Activated CD4-positive, alpha-beta T cell treated with anti-CD3 and anti-CD28 coated beads for 4 hours (primary cell): ENCODE measurements around the gene PTGER3.

Experiments
- DNase-seq, 2 donors: peaks; one replicate each; pipeline ENCODE4 v3.0.0-alpha.2; 2020

The PTGER3 gene

GRCh38 chr1:71049951-71050598 lies 2.5 kb upstream of the PTGER3 start:
- DNase-seq, result no peak

DNA sequence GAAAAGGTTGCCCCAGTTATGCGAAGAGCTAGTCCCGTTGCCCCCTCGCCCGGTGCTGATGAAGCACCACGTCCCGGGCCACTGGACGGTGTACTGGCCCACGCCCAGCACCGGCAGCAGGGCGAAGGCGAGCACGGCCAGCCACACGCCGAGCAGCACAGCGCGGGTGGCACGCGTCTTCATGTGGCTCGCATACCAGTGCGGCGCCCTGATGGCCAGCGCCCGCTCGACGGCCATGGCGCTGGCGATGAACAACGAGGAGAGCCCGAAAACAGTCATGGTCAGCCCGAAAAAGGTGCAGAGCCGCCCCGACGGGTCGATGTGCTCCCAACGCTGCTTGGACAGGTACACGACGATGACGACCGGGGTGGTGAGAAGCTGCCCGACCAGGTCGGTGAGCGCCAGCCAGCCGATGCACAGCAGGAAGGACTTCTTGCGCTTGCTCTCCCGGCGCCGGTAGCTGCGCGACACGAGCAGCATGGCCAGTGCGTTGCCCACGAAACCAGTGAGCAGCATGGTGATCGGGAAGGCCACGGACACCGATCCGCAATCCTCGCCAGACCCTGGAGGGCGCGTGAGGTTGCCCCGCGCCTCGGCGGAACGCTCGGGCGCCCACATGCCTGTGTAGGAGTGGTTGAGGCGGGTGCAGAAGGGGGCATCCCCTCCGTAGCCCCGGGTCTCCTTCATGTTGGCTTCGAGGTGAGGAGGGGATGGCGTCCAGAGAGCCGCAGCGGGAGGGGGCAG lies 553 bp downstream of the PTGER3 start:
- DNase-seq, result no peak

DNA sequence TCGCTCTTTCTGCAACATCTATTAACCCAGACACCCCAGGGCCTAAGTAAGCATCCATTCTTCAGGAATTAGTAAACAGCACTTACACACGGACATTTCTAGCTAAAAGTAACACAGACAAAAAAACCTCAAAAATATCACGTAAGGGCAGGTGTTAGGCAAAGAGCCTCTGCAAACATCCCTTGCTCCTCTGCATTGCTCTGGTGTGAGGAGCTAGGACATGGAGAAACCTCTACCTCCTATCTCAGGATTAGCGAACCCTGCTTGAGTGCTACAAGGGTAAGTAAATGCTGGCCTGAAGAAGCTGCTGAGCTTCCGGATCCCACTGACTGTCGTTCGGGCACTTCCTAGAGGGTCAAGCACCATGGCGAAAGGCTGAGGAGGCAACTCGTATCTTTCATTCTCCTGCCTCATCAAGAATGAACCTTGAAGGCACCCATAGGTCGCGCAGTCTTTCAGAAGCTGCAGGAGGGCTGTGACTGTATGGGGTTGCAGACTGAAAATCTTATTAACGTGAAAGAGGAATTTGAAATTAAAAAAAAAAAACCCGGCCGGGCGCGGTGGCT lies 2.1 kb downstream of the PTGER3 start:
- DNase-seq, result no peak

DNA sequence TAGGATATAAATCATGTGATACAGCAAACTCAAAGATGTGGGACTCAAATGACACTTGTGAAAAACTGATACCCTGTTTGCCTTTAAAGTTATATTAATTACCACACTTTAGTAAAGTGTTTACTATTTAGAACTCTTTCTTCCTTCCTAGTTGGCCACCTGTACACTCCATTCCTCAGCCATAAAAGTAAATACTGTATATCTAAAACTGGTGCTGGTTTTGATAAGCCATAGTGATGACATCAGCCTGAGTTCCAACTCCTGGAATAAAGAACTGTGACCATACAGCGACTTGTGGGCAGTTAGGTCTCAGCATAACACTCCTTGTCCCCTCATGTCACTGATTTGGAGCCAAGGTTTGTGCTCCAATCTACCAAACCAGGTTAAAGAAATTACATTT lies 2.8 kb downstream of the PTGER3 start:
- DNase-seq, result no peak

DNA sequence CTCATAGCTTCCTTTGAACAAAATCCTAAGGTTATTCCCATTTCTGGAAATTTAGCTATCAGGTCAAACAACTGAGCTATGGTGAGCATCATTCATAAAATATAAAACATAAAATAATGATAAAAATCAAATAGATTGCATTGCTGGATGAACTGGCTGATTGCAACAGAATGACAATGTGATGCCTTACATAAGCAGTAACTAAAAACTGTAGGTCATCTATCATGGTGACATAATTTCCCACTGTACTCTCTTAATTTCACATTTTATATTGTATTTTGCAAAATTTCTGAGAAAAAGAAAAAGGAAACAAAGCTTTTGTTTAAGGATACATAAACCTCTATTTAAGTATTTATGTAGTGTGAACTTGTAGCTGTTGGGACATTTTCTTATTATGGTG lies 4.6 kb downstream of the PTGER3 start:
- no peak for DNase-seq

- DNase-seq, result no peak
These were observed 5.8 kb downstream of the PTGER3 start for GRCh38 chr1:71041806-71042205.

DNA sequence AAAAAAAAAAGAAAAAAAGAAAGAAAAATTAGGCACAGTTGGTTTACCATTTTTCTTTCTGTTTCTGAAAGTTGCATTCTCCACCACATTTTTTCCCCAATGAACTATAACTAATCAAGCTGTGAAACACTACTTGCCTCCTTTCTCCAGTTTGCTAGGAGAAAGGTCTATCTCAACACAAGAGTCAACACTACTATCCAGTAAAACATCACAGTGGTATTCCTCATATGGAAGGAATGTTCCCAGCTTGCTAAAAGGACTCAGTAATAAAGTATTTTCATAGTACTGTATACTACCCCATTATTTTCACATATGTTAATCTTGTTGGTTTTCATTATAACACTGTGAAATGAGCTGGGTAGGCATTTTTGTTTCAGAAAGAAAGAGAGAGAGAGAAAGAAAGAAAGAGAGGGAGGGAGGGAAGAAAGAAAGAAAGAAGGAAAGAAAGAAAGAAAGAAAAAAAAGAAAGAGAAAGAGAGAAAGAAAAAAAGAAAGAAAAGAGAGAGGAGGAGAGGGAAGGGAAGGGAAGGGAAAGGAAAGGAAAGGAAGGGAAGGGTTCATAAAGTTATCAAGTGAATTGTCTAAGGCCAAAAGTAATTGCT lies 7.9 kb downstream of the PTGER3 start:
- no peak for DNase-seq

DNA sequence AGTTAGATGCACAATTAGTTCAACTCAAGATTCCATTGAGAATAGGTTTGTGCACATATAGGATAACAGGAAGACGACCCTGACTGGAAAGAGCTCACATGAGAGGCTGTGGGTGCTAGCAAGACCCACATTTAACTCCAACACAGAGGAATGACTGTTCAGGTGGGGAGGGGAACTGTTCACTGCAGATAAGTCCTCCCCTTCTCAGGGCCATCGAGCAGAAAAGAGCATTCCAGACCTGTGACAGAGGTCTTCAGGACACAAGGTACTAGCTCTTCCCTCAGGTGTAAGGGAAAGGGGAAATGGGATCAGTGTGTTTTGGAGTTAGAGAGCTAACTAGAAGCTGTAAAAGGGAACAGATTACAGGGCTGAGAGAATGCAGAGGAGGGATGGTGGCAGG lies 8.7 kb downstream of the PTGER3 start:
- no peak for DNase-seq

GRCh38 chr1:71037829-71038620 lies 9.6 kb downstream of the PTGER3 start:
- DNase-seq, result no peak

- DNase-seq, result no peak
These were observed 10.6 kb downstream of the PTGER3 start for GRCh38 chr1:71037066-71037465.

GRCh38 chr1:71033136-71033535 lies 14.5 kb downstream of the PTGER3 start:
- no peak for DNase-seq

GRCh38 chr1:71031426-71031825 lies 16.2 kb downstream of the PTGER3 start:
- DNase-seq, result no peak

DNA sequence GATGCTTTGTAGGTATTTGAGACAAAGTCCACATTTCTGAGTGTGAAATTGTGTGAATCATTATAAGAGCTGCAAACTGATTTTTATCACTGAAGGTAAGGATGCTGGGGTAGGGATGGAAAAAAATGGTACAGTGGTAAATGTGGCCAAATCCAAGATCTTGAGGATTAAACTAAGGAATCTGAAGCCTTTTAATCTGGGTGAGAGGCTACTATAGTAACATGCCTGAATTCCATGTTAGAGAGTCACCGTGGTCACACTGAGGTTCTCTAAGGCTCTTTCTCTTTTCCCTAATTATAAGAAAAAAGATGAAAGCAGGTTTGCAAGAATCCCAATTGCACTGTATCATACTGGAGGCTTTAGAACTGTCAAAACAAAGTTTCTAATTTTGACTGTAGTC lies 17.6 kb downstream of the PTGER3 start:
- DNase-seq, result no peak

GRCh38 chr1:71028981-71029380 lies 18.6 kb downstream of the PTGER3 start:
- DNase-seq, result no peak

- no peak for DNase-seq
These were observed 19.6 kb downstream of the PTGER3 start for GRCh38 chr1:71027991-71028390.

- no peak for DNase-seq
These were observed 21.5 kb downstream of the PTGER3 start for GRCh38 chr1:71026093-71026492.

GRCh38 chr1:71023515-71023914 lies 24.1 kb downstream of the PTGER3 start:
- DNase-seq, result no peak

DNA sequence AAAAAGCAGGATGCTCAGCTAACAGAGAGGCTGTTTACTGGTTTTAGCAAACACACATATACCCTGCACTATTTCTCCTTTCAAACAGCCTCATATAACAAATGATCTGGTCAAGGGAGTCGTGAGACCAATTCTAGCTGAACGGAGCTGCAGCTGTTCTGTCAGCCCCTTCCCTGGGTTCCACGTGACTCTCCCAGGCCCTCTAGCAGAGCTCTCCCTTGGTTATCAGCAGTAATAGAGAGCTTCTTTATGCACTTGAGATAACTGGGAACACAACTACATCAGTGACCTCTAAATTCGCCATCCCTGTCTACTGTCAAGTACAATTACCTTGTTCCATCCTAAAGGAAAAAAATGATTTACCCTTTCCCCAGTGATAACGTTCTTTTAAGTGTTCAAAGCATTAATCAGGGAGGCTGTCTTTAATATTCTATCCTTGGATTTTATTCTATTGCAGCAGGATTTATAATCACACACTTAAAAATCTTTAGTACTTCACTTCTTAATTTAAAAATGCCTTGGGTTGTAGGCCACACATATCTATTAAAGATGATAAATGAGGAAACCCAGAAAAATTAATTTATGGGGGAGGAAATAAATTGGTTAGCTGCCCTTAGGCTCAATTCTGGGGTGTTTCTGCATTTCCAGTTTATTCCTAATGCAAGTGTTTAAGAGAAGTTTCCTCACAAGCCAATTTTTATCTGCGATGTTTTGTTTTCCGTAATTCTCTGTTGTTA lies 28.2 kb downstream of the PTGER3 start:
- no peak for DNase-seq

GRCh38 chr1:71018791-71019190 lies 28.8 kb downstream of the PTGER3 start:
- no peak for DNase-seq

GRCh38 chr1:71015745-71016144 lies 31.9 kb downstream of the PTGER3 start:
- DNase-seq, result no peak

GRCh38 chr1:71014178-71014579 lies 33.4 kb downstream of the PTGER3 start:
- DNase-seq, result no peak

DNA sequence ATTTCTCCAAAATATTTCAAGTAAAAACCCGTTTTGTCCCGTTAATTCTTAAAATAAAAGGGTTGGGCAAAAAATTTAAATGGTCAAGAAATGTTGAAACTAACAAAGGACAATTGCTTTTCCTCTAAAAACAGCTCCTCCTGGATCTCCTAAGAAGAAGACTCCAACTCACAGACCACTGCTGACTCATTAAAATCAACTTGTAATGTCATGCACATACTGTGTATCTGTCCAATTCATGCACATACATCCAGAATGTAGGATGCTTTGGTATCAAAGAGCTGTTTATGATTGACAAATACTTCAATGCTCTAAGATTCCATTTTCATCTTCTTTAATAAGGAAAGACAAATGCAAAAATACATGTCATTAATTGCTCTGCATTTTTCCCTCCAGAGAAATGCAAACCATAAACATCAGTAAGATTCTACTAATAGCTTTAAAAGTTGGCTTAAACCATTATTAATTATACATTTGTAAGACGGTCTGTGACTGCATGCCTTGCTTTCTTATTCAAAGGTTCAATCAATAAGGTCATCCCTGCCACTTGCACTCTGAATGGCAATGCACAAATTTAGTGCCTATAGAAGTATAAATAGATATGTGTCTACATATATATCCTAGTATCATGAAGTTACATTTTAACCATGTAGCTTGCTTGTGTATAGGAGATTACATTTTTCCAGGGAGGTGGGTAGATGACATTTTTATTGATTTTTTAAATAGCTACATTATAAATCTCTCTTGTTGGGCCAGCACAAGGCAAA lies 44.7 kb downstream of the PTGER3 start:
- DNase-seq, result no peak
